NK-92 treated with Interleukin-12 subunit alpha and Interleukin-12 subunit beta, amount 100 ng/mL, for 24 hours (cell line): Measurements from ENCODE around the gene RMDN3.
A peak's percentile ranks its signal among the peaks of the same experiment; 100 is the strongest.

Experiments
- DNase-seq: peaks from one replicate; lab custom pipeline; 2025; lab: John Stamatoyannopoulos, UW

RMDN3 gene

GRCh38 chr15:40754883-40755811 is at the start of gene RMDN3:
TSS of gene RMDN3 (minus strand) at chr15:40755254. CDS start at chr15:40754783, 471 bp downstream.
- peak; percentile 93 for DNase-seq

- no peak for DNase-seq
These were observed 48.6 kb upstream of the RMDN3 start for GRCh38 chr15:40803688-40804087.

- no peak for DNase-seq
These were observed 48.0 kb upstream of the RMDN3 start for GRCh38 chr15:40803076-40803475.

GRCh38 chr15:40799523-40799922 is 44.5 kb upstream of the RMDN3 start:
- no peak for DNase-seq

- no peak for DNase-seq
These were observed 41.5 kb upstream of the RMDN3 start for GRCh38 chr15:40796512-40796911.

- DNase-seq: no peak
These were observed 41.0 kb upstream of the RMDN3 start for GRCh38 chr15:40796041-40796440.

- DNase-seq: no peak
These were observed 38.3 kb upstream of the RMDN3 start for GRCh38 chr15:40793216-40793989.

GRCh38 chr15:40792394-40792793 is 37.3 kb upstream of the RMDN3 start:
- DNase-seq: no peak

- no peak for DNase-seq
These were observed 35.7 kb upstream of the RMDN3 start for GRCh38 chr15:40790718-40791117.

- no peak for DNase-seq
These were observed 34.9 kb upstream of the RMDN3 start for GRCh38 chr15:40789999-40790398.

- no peak for DNase-seq
These were observed 34.1 kb upstream of the RMDN3 start for GRCh38 chr15:40789119-40789518.

GRCh38 chr15:40787991-40788390 is 32.9 kb upstream of the RMDN3 start:
- DNase-seq: no peak

GRCh38 chr15:40787344-40787841 is 32.3 kb upstream of the RMDN3 start:
- no peak for DNase-seq

- DNase-seq: no peak
These were observed 30.8 kb upstream of the RMDN3 start for GRCh38 chr15:40785814-40786213.

- DNase-seq: no peak
These were observed 30.1 kb upstream of the RMDN3 start for GRCh38 chr15:40785164-40785563.

- peak; percentile 75 for DNase-seq
These were observed 27.7 kb upstream of the RMDN3 start for GRCh38 chr15:40782609-40783227.

- peak; percentile 55 for DNase-seq
These were observed 21.6 kb upstream of the RMDN3 start for GRCh38 chr15:40776537-40777141.

GRCh38 chr15:40775740-40776536 is 20.9 kb upstream of the RMDN3 start:
- no peak for DNase-seq

GRCh38 chr15:40775007-40775406 is 20.0 kb upstream of the RMDN3 start:
- no peak for DNase-seq

GRCh38 chr15:40773902-40774301 is 18.8 kb upstream of the RMDN3 start:
- no peak for DNase-seq

- DNase-seq: no peak
These were observed 18.4 kb upstream of the RMDN3 start for GRCh38 chr15:40773496-40773895.
